Lower lobe of right lung (tissue), 2 donors: ENCODE results near the gene KDR. TPM values are rescaled to one million over a fixed set of nuclear protein-coding genes. Genes with fewer than 3 reads are reported as not detected.
A peak's percentile ranks its signal among the peaks of the same experiment; 100 is the strongest.

Experiments
- ATAC-seq, 2 donors: fragments of 200-7000 bp; cut with Tn5 transposase; one replicate each; pipeline ENCODE4 v1.9.1; 2020 to 2022; ENCODE audit warnings: mild to moderate bottlenecking in 2 of 2, moderate library complexity in 2 of 2
- DNase-seq: peaks from one replicate; pipeline ENCODE4 v3.0.0-alpha.2; 2020
- H3K27ac ChIP-seq: fragments of 200-600 bp; one replicate; pipeline ENCODE4 v1.8.0; 2022
- H3K27me3 ChIP-seq: fragments of 200-600 bp; one replicate; pipeline ENCODE4 v1.8.0; 2022; ENCODE audit warnings: low read depth
- H3K36me3 ChIP-seq: fragments of 200-600 bp; one replicate; pipeline ENCODE4 v1.8.0; 2022; ENCODE audit warnings: mild to moderate bottlenecking
- H3K4me1 ChIP-seq: fragments of 200-600 bp; one replicate; pipeline ENCODE4 v1.8.0; 2022
- H3K4me3 ChIP-seq: fragments of 200-600 bp; one replicate; pipeline ENCODE4 v1.8.0; 2022; ENCODE audit warnings: mild to moderate bottlenecking
- H3K9me3 ChIP-seq: fragments of 200-600 bp; one replicate; pipeline ENCODE4 v1.8.0; 2022
- CTCF ChIP-seq: fragments of 200-600 bp; IDR thresholded peaks from one replicate; pipeline ENCODE4 v1.8.0; 2022; ENCODE audit warnings: antibody characterized with exemption, mild to moderate bottlenecking
- intact Hi-C: fragments of 100-400 bp; cut with DNase I; formaldehyde crosslinking; loops from one replicate; pipeline ENCODE4 v1.11.0; 2022
- total RNA-seq: library from RNA; stranded (reverse); fragmentation: NEBNext Ultra II Directional; extraction: Animal tissue kit (Norgen Biotek cat#: 25700); gene quantifications from one replicate; pipeline ENCODE4 v1.2.1, GENCODE V29; 2021
- donor health status: DM: no; HTN: yes; CAD: no; lungs with severe emphysema.

KDR gene
- total RNA-seq, 1 donor from 2014 or later = 55.8 TPM

- no peaks in the 10 kb centered on the region for H3K4me1 ChIP-seq
- H3K9me3 ChIP-seq = no peaks in the 10 kb centered on the region
- intact Hi-C loops = no loop called here
- DNase-seq (no peak), ATAC-seq (no peak)
- H3K4me3 ChIP-seq = no peak overlapping the region
- H3K27ac ChIP-seq = peak overlapping the region; percentile 25
- H3K27me3 ChIP-seq = no peaks in the 10 kb centered on the region
- TF ChIP-seq CTCF = no peak
- no peaks in the 10 kb centered on the region for H3K36me3 ChIP-seq
Observed at GRCh38 chr4:55068522-55068921, 56.9 kb downstream of the KDR start.

- TF ChIP-seq CTCF = no peak
- intact Hi-C loops = no loop called here
- Histone ChIP-seq H3K36me3 (no peaks in the 10 kb centered on the region), H3K4me1 (no peaks in the 10 kb centered on the region), H3K27ac (no peak overlapping the region), H3K9me3 (no peaks in the 10 kb centered on the region), H3K27me3 (no peaks in the 10 kb centered on the region), H3K4me3 (no peak overlapping the region)
- ATAC-seq (no peak), DNase-seq (no peak)
Observed at GRCh38 chr4:55066018-55066417, 59.4 kb downstream of the KDR start.

GRCh38 chr4:55055529-55055928, 69.9 kb downstream of the KDR start:
- no peaks in the 10 kb centered on the region for H3K36me3 ChIP-seq
- no peaks in the 10 kb centered on the region for H3K4me1 ChIP-seq
- ATAC-seq = no peak
- TF ChIP-seq CTCF = no peak
- intact Hi-C loops = no loop called here
- H3K27me3 ChIP-seq = no peaks in the 10 kb centered on the region
- no peak overlapping the region for H3K27ac ChIP-seq
- no peaks in the 10 kb centered on the region for H3K9me3 ChIP-seq
- no peak overlapping the region for H3K4me3 ChIP-seq
- no peak for DNase-seq

- H3K9me3 ChIP-seq = peaks cover 5% of the 10 kb centered on the region
- H3K4me3 ChIP-seq = no peak overlapping the region
- H3K36me3 ChIP-seq = no peaks in the 10 kb centered on the region
- H3K27me3 ChIP-seq = no peaks in the 10 kb centered on the region
- no peak for DNase-seq
- no peaks in the 10 kb centered on the region for H3K4me1 ChIP-seq
- intact Hi-C loops = no loop called here
- no peak for TF ChIP-seq CTCF
- no peak overlapping the region for H3K27ac ChIP-seq
- no peak for ATAC-seq
Observed at GRCh38 chr4:55051532-55051931, 73.9 kb downstream of the KDR start.

- DNase-seq (no peak), ATAC-seq (no peak)
- Histone ChIP-seq H3K4me1 (no peaks in the 10 kb centered on the region), H3K4me3 (no peak overlapping the region), H3K27ac (no peak overlapping the region), H3K9me3 (peaks cover 5% of the 10 kb centered on the region), H3K27me3 (no peaks in the 10 kb centered on the region), H3K36me3 (no peaks in the 10 kb centered on the region)
- intact Hi-C loops = no loop called here
- TF ChIP-seq CTCF = no peak
Observed at GRCh38 chr4:55050418-55050950, 74.9 kb downstream of the KDR start.
